Thyroid gland (tissue), 4 donors: ENCODE results near the gene NOSIP.

ENCODE experiments used
- CTCF ChIP-seq, 6 experiments: fragments of 200-600 bp in 3 of 6; fragments of 450-650 bp in 3 of 6; sonication (generic) in 3 of 6; IDR thresholded peaks; one replicate each; pipeline ENCODE4 v1.5.1; 2016 to 2019; ENCODE audit warnings: antibody characterized with exemption in 6 of 6, mild to moderate bottlenecking in 2 of 6, inconsistent platforms in 1 of 6, moderate library complexity in 1 of 6
- POLR2A ChIP-seq, 2 donors: fragments of 450-650 bp; IDR thresholded peaks; one replicate each; pipeline ENCODE4 v1.6.1; 2017; ENCODE audit warnings: antibody characterized with exemption in 2 of 2, mild to moderate bottlenecking in 2 of 2, moderate library complexity in 1 of 2

GRCh38 chr19:49515767-49516166, 64.6 kb downstream of the NOSIP start:
- TF ChIP-seq CTCF (IDR thresholded peaks at IDR 0.05) (no peak), POLR2A (IDR thresholded peaks at IDR 0.05) (no peak)
